Fibroblast of lung (primary cell): ENCODE data around the gene SLC4A8.

Experiments used
- CTCF ChIP-seq, 2 donors: IDR thresholded peaks in 1 of 2; conservative IDR thresholded peaks in 1 of 2; 1 replicate in 1 of 2; 2 replicates in 1 of 2; pipeline ENCODE4 v1.5.1; 2011 to 2012; ENCODE audit warnings: low read length in 2 of 2, control low read depth in 1 of 2, inconsistent platforms in 1 of 2, low read depth in 1 of 2, mild to moderate bottlenecking in 1 of 2
- EZH2 ChIP-seq: IDR thresholded peaks from 2 replicates; pipeline ENCODE4 v1.5.1; 2012; ENCODE audit warnings: low read length, control low read depth, mild to moderate bottlenecking; ENCODE audit errors: missing control alignments

DNA sequence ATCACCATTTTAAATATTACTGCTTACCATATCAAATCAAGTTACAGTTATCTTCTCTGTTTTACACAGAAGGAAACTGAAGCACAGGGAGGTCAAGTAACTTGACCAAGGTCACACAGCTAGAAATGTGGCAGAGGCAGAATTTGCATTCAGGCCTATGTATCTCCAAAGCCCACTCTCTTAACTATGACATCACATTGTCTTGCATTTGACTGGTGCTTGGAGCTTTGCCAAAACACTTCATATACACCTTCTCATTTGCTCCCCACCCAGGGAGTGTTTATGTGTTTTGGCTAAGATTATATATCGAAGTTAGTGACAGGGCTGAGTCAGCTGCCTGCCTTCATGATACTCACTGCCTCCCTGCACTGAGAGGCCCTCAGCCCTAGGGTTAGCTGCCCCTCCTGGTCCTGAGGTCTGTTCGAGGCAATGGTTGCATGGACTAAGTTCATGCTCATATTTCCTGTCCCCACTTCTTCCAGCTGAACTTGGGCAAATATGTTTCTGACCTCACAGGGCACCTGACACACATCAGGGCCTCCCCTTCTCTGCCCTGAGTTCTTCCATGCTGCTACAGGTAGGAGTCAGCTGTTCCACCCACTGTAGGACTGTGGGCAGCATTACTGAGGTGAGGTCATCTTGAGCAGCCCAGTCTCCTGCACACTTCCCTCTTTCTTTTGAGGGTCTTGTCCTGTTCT lies 35.2 kb upstream of the SLC4A8 start:
- TF ChIP-seq CTCF (conservative IDR thresholded peaks at IDR 0.05 in 1 of 2, IDR thresholded peaks at IDR 0.05 in 1 of 2; ENCODE audit: low read depth in 1 of 2, low read length in 2 of 2) (no peak), EZH2 (no peak)
